ENCODE measurements around the gene PPP2R2B. TPM values are rescaled to one million over a fixed set of nuclear protein-coding genes. Genes with fewer than 3 reads are reported as not detected.

Gene PPP2R2B
- polyA plus RNA-seq, 1 donor (not counting 4 experiments of a cell fraction or from before 2014, with no cell fraction given) = 0.33 TPM

DNA sequence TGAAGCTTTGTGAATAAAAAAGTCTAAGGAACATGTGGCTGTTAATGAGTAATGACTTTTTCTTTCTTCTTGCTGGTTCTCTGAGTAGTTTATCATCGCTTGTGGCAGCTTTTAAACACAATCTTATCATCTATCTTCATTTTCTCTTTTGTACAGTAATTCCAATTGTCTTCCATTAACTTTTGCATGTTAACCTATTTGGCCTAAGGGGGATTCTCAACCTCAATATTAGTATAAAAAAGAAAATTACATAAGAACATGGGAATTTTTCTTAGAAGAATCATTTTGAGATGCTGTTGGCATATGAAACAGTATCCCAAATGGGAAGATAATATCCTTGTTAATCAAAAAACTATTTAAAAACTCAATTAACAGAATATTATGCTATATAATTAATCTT, 182.9 kb downstream of the PPP2R2B start:
- no peak for DNase-seq (ENCODE audit: low read depth, low spot score)
- dilution Hi-C loops (cut with MboI; ENCODE audit: extremely low pct_ligation_motif_present, low sequenced_read_pairs) = no loop called here
- Histone ChIP-seq H3K9me1 (ENCODE audit: control insufficient read depth, extremely low read depth, insufficient read depth, low read length) (no peaks in the 10 kb centered on the region), H3K36me3 (ENCODE audit: control insufficient read depth in 2 of 2, extremely low read depth in 1 of 2, insufficient read depth in 2 of 2, low read length in 2 of 2) (no peaks in the 10 kb centered on the region), H3K4me3 (ENCODE audit: control insufficient read depth in 2 of 3, extremely low read depth in 1 of 3, insufficient read depth in 2 of 3, low read depth in 1 of 3, low read length in 3 of 3) (no peak overlapping the region), H3K9me3 (ENCODE audit: control insufficient read depth, low read depth, low read length) (no peaks in the 10 kb centered on the region), H3K27me3 (ENCODE audit: control insufficient read depth, extremely low read depth, insufficient read depth, low read length) (no peaks in the 10 kb centered on the region), H3K9ac (ENCODE audit: control insufficient read depth, extremely low read depth, insufficient read depth, low read length) (no peak overlapping the region), H3K27ac (ENCODE audit: control insufficient read depth, insufficient read depth, low read length) (no peak overlapping the region), H3K79me2 (ENCODE audit: control insufficient read depth, insufficient read depth, low read length) (no peaks in the 10 kb centered on the region), H4K20me1 (ENCODE audit: control insufficient read depth, extremely low read depth, insufficient read depth, low read length) (no peaks in the 10 kb centered on the region), H3K4me2 (ENCODE audit: control insufficient read depth, extremely low read depth, insufficient read depth, low read depth, low read length) (no peak overlapping the region), H3K4me1 (ENCODE audit: control insufficient read depth, extremely low read depth, insufficient read depth, low read length) (no peaks in the 10 kb centered on the region), H2AFZ (ENCODE audit: control insufficient read depth, low read length) (no peak overlapping the region)
- no peak for FAIRE-seq
- TF ChIP-seq EZH2 (IDR thresholded peaks at IDR 0.05; ENCODE audit: low read length) (no peak), CTCF (optimal IDR thresholded peaks at IDR 0.05 in 1 of 3, IDR thresholded peaks at IDR 0.05 in 1 of 3, conservative IDR thresholded peaks at IDR 0.05 in 1 of 3; ENCODE audit: extremely low read depth in 1 of 3, insufficient read depth in 2 of 3, low read length in 3 of 3) (no peak)

- H3K27me3 ChIP-seq (ENCODE audit: control insufficient read depth, extremely low read depth, insufficient read depth, low read length) = no peaks in the 10 kb centered on the region
- H3K27ac ChIP-seq (ENCODE audit: control insufficient read depth, insufficient read depth, low read length) = no peak overlapping the region
- H2AFZ ChIP-seq (ENCODE audit: control insufficient read depth, low read length) = no peak overlapping the region
- H3K9me1 ChIP-seq (ENCODE audit: control insufficient read depth, extremely low read depth, insufficient read depth, low read length) = no peaks in the 10 kb centered on the region
- H3K9me3 ChIP-seq (ENCODE audit: control insufficient read depth, low read depth, low read length) = no peaks in the 10 kb centered on the region
- no peak for TF ChIP-seq CTCF (optimal IDR thresholded peaks at IDR 0.05 in 1 of 3, IDR thresholded peaks at IDR 0.05 in 1 of 3, conservative IDR thresholded peaks at IDR 0.05 in 1 of 3; ENCODE audit: extremely low read depth in 1 of 3, insufficient read depth in 2 of 3, low read length in 3 of 3)
- TF ChIP-seq EZH2 (IDR thresholded peaks at IDR 0.05; ENCODE audit: low read length) = no peak
- no peaks in the 10 kb centered on the region for H3K79me2 ChIP-seq (ENCODE audit: control insufficient read depth, insufficient read depth, low read length)
- no peaks in the 10 kb centered on the region for H3K36me3 ChIP-seq (ENCODE audit: control insufficient read depth in 2 of 2, extremely low read depth in 1 of 2, insufficient read depth in 2 of 2, low read length in 2 of 2)
- H3K4me1 ChIP-seq (ENCODE audit: control insufficient read depth, extremely low read depth, insufficient read depth, low read length) = no peaks in the 10 kb centered on the region
- H3K9ac ChIP-seq (ENCODE audit: control insufficient read depth, extremely low read depth, insufficient read depth, low read length) = no peak overlapping the region
- H3K4me3 ChIP-seq (ENCODE audit: control insufficient read depth in 2 of 3, extremely low read depth in 1 of 3, insufficient read depth in 2 of 3, low read depth in 1 of 3, low read length in 3 of 3) = no peak overlapping the region
- DNase-seq (ENCODE audit: low read depth, low spot score) (no peak), FAIRE-seq (no peak)
- H3K4me2 ChIP-seq (ENCODE audit: control insufficient read depth, extremely low read depth, insufficient read depth, low read depth, low read length) = no peak overlapping the region
- H4K20me1 ChIP-seq (ENCODE audit: control insufficient read depth, extremely low read depth, insufficient read depth, low read length) = no peaks in the 10 kb centered on the region
- dilution Hi-C loops (cut with MboI; ENCODE audit: extremely low pct_ligation_motif_present, low sequenced_read_pairs) = no loop called here
Observed at GRCh38 chr5:146690880-146691355, 187.6 kb downstream of the PPP2R2B start.
